ENCODE measurements around the gene ACACA. TPM values are rescaled to one million over a fixed set of nuclear protein-coding genes. Genes with fewer than 3 reads are reported as not detected.

ACACA gene
- total RNA-seq, 1 donor: 72.7 TPM

GRCh38 chr17:37068266-37068665 lies 338.4 kb downstream of the ACACA start:
- no peak overlapping the region for H3K4me3 ChIP-seq (ENCODE audit: low read depth, low read length)
- DNase-seq (ENCODE audit: low read depth): no peak
- TF ChIP-seq CTCF (IDR thresholded peaks at IDR 0.05; ENCODE audit: insufficient read depth, low read length): no peak

- TF ChIP-seq CTCF (IDR thresholded peaks at IDR 0.05; ENCODE audit: insufficient read depth, low read length): no peak
- peak; percentile 58 for DNase-seq (ENCODE audit: low read depth)
- H3K4me3 ChIP-seq (ENCODE audit: low read depth, low read length): no peak overlapping the region
Observed at GRCh38 chr17:37067555-37068111, 339.0 kb downstream of the ACACA start.

- no peak overlapping the region for H3K4me3 ChIP-seq (ENCODE audit: low read depth, low read length)
- no peak for DNase-seq (ENCODE audit: low read depth)
- no peak for TF ChIP-seq CTCF (IDR thresholded peaks at IDR 0.05; ENCODE audit: insufficient read depth, low read length)
Observed at GRCh38 chr17:37066322-37067255, 340.0 kb downstream of the ACACA start.

GRCh38 chr17:37065486-37066321 lies 340.9 kb downstream of the ACACA start:
- DNase-seq (ENCODE audit: low read depth): no peak
- no peak overlapping the region for H3K4me3 ChIP-seq (ENCODE audit: low read depth, low read length)
- no peak for TF ChIP-seq CTCF (IDR thresholded peaks at IDR 0.05; ENCODE audit: insufficient read depth, low read length)

GRCh38 chr17:37064956-37065355 lies 341.7 kb downstream of the ACACA start:
- TF ChIP-seq CTCF (IDR thresholded peaks at IDR 0.05; ENCODE audit: insufficient read depth, low read length): no peak
- H3K4me3 ChIP-seq (ENCODE audit: low read depth, low read length): no peak overlapping the region
- no peak for DNase-seq (ENCODE audit: low read depth)

GRCh38 chr17:37064206-37064605 lies 342.4 kb downstream of the ACACA start:
- no peak overlapping the region for H3K4me3 ChIP-seq (ENCODE audit: low read depth, low read length)
- TF ChIP-seq CTCF (IDR thresholded peaks at IDR 0.05; ENCODE audit: insufficient read depth, low read length): no peak
- no peak for DNase-seq (ENCODE audit: low read depth)

Data from fibroblast of the aortic adventitia (primary cell).